ENCODE measurements around the gene GRM5. TPM values are rescaled to one million over a fixed set of nuclear protein-coding genes. Genes with fewer than 3 reads are reported as not detected.

GRM5 gene
- total RNA-seq, 4 donors from 2014 or later, result not detected

- Histone ChIP-seq H3K4me1 (no peaks in the 10 kb centered on the region), H3K9me3 (no peaks in the 10 kb centered on the region), H3K27ac (no peak overlapping the region), H3K36me3 (no peaks in the 10 kb centered on the region), H3K4me3 (no peak overlapping the region), H3K27me3 (no peaks in the 10 kb centered on the region)
- TF ChIP-seq EP300 (IDR thresholded peaks at IDR 0.05) (no peak), POLR2AphosphoS5 (IDR thresholded peaks at IDR 0.05) (no peak), POLR2A (IDR thresholded peaks at IDR 0.05) (no peak)
- TF ChIP-seq, protein P1, sequence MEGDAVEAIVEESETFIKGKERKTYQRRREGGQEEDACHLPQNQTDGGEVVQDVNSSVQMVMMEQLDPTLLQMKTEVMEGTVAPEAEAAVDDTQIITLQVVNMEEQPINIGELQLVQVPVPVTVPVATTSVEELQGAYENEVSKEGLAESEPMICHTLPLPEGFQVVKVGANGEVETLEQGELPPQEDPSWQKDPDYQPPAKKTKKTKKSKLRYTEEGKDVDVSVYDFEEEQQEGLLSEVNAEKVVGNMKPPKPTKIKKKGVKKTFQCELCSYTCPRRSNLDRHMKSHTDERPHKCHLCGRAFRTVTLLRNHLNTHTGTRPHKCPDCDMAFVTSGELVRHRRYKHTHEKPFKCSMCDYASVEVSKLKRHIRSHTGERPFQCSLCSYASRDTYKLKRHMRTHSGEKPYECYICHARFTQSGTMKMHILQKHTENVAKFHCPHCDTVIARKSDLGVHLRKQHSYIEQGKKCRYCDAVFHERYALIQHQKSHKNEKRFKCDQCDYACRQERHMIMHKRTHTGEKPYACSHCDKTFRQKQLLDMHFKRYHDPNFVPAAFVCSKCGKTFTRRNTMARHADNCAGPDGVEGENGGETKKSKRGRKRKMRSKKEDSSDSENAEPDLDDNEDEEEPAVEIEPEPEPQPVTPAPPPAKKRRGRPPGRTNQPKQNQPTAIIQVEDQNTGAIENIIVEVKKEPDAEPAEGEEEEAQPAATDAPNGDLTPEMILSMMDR (IDR thresholded peaks at IDR 0.05), result no peak
- no peak for ATAC-seq
- 56 to 100% methylated on average over 1 of the region's 1 CpG for WGBS, 2 donors (ENCODE audit: low coverage in 1 of 2)
Measured at GRCh38 chr11:88529426-88529825, 536.4 kb downstream of the GRM5 start.

DNA sequence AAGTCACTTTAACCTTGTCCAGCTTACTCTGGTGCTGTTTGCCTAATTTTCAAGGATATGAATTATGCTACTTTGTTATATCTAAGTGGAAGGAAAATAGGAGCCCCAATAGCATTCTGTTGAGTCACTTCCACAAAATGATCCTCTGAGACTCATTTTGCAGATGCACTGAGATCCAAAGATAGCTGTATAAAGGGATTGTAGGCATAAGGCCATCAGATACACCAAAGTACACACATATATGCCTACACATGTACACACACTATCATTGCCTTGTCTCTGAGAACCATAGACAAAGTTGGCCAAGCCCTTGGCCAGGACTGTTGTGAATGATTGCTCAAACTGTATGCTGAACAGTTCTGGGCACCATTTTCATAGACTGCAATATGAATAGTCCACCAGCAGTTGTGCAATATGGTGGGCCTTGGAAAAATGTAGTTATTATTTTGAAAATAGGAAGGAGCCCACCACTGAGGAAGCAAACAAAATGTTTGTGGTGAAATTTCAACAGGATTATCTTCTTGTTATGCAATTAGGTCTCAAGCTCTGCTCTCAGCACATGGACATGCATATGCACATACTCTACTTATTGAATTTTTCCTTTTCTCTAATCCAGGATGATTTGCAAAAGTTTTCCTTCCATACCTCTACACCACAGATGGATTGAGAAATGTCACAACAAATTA, 542.3 kb downstream of the GRM5 start:
- TF ChIP-seq POLR2A (IDR thresholded peaks at IDR 0.05) (no peak), POLR2AphosphoS5 (IDR thresholded peaks at IDR 0.05) (no peak), EP300 (IDR thresholded peaks at IDR 0.05) (no peak)
- TF ChIP-seq, protein P1 (IDR thresholded peaks at IDR 0.05), result no peak
- no peak overlapping the region for H3K27ac ChIP-seq

GRCh38 chr11:88522624-88523385, 543.0 kb downstream of the GRM5 start:
- Histone ChIP-seq H3K36me3 (no peaks in the 10 kb centered on the region), H3K27ac (no peak overlapping the region), H3K4me1 (no peaks in the 10 kb centered on the region), H3K4me3 (no peak overlapping the region), H3K9me3 (no peaks in the 10 kb centered on the region), H3K27me3 (no peaks in the 10 kb centered on the region)
- TF ChIP-seq EP300 (IDR thresholded peaks at IDR 0.05), result no peak
- TF ChIP-seq, protein P1 (IDR thresholded peaks at IDR 0.05), result no peak
- TF ChIP-seq POLR2AphosphoS5 (IDR thresholded peaks at IDR 0.05), result no peak
- TF ChIP-seq POLR2A (IDR thresholded peaks at IDR 0.05), result no peak
- ATAC-seq, result no peak
- WGBS, 2 donors (ENCODE audit: low coverage in 1 of 2), result 84 to 100% methylated on average over 2 of the region's 2 CpGs

More for the DNA sequence above, 542.3 kb downstream of the GRM5 start:
- Histone ChIP-seq H3K36me3 (no peaks in the 10 kb centered on the region), H3K9me3 (no peaks in the 10 kb centered on the region), H3K4me3 (no peak overlapping the region), H3K4me1 (no peaks in the 10 kb centered on the region), H3K27me3 (no peaks in the 10 kb centered on the region)
- no peak for ATAC-seq

- ATAC-seq, result no peak
- no peaks in the 10 kb centered on the region for H3K27me3 ChIP-seq
- H3K36me3 ChIP-seq, result no peaks in the 10 kb centered on the region
- H3K27ac ChIP-seq, result no peak overlapping the region
- no peaks in the 10 kb centered on the region for H3K9me3 ChIP-seq
- 0 to 33% methylated on average over 1 of the region's 1 CpG for WGBS, 2 donors (ENCODE audit: low coverage in 1 of 2)
- no peaks in the 10 kb centered on the region for H3K4me1 ChIP-seq
- no peak overlapping the region for H3K4me3 ChIP-seq
- TF ChIP-seq EP300 (IDR thresholded peaks at IDR 0.05) (no peak), POLR2A (IDR thresholded peaks at IDR 0.05) (no peak), POLR2AphosphoS5 (IDR thresholded peaks at IDR 0.05) (no peak)
- TF ChIP-seq, protein P1 (IDR thresholded peaks at IDR 0.05), result no peak
Measured at GRCh38 chr11:88521799-88522201, 544.0 kb downstream of the GRM5 start.

DNA sequence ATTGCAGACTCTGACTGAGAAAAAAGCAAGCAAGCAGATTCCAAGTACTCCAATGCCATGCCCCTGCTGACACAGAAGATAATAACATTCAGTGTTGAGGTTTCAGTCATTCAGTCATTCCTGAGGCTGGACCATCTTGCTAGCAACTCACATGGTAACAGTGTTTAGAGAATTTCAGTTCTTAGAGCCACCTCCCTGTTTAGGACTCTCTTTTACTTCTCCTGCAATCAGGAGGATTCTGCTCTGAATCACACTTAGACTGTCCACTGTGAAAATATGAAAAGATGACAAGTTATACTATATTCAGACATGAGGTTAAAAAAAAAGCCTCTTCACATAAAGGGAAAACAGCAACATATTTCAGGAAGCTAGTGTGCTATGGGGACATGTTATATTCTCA, 544.4 kb downstream of the GRM5 start:
- Histone ChIP-seq H3K36me3 (no peaks in the 10 kb centered on the region), H3K4me3 (no peak overlapping the region), H3K4me1 (no peaks in the 10 kb centered on the region), H3K27ac (no peak overlapping the region), H3K27me3 (no peaks in the 10 kb centered on the region), H3K9me3 (no peaks in the 10 kb centered on the region)
- TF ChIP-seq, protein P1 (IDR thresholded peaks at IDR 0.05), result no peak
- TF ChIP-seq POLR2A (IDR thresholded peaks at IDR 0.05), result no peak
- TF ChIP-seq EP300 (IDR thresholded peaks at IDR 0.05), result no peak
- no peak for TF ChIP-seq POLR2AphosphoS5 (IDR thresholded peaks at IDR 0.05)
- ATAC-seq, result no peak
